ENCODE measurements around the gene ATP11C.
"Not testable (repeated sequence)": the region's sequence is repeated elsewhere in the genome, so short reads cannot be mapped to it uniquely, and the experiment has no call there.

Gene ATP11C

GRCh38 chrX:139932073-139932900, 566 bp downstream of the ATP11C start:
- H3K4me3 Mint-ChIP-seq, result peak overlapping the region; percentile 81

GRCh38 chrX:139931646-139932072, 1.2 kb downstream of the ATP11C start:
- peak; percentile 60 for DNase-seq
- H3K4me3 Mint-ChIP-seq, result peak overlapping the region; percentile 81
- H3K9me3 Mint-ChIP-seq, result no peaks in the 10 kb centered on the region
- H3K36me3 Mint-ChIP-seq (ENCODE audit: low read depth), result no peaks in the 10 kb centered on the region
- H3K27ac Mint-ChIP-seq, result peak overlapping the region; percentile 75
- peaks cover 20% of the 10 kb centered on the region for H3K27me3 Mint-ChIP-seq
- H3K4me1 Mint-ChIP-seq (ENCODE audit: low read depth), result peaks cover 25% of the 10 kb centered on the region

More at GRCh38 chrX:139932073-139932900, 566 bp downstream of the ATP11C start:
- peak overlapping the region; percentile 92 for H3K27ac Mint-ChIP-seq
- no peaks in the 10 kb centered on the region for H3K9me3 Mint-ChIP-seq
- H3K36me3 Mint-ChIP-seq (ENCODE audit: low read depth), result no peaks in the 10 kb centered on the region
- DNase-seq, result no peak
- H3K4me1 Mint-ChIP-seq (ENCODE audit: low read depth), result peaks cover 22% of the 10 kb centered on the region
- H3K27me3 Mint-ChIP-seq, result peaks cover 17% of the 10 kb centered on the region

DNA sequence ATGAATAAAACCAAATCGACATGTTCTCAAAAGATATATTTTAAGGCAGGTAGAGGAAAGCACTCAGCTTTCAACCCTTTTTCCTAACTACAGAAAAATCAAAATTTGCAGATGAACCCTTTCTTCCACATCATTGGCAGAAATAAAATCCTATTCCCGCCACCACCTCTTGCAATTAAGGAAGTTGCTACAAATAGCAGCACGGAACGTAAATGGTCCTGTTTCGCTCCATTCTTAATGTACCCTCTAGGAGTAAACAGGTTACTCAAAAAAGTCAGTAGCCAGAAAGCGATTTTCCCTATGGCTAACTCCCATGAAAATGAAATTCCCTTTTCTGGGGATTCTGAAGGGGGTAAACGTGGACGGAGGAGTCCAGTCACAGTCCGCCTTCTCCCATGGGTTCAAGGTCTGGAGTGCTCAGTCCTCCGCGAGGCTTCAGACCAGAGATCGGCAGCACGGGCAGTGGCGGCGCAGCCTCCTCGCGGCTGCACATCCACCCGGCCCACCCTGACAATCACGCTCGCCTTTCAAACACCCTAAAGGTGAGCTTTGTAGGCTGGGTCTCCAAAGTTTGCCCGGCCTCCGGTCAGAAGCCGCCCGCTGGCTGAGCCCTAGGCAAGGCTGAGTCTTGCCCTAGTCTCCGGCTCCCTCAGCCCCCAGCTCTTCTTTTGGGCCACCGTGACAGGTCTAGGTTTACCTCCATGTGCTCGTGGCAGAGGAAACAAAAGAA, 1.8 kb downstream of the ATP11C start:
- Mint-ChIP-seq H3K9me3 (no peaks in the 10 kb centered on the region), H3K4me3 (peak overlapping the region; percentile 81), H3K36me3 (ENCODE audit: low read depth) (no peaks in the 10 kb centered on the region), H3K4me1 (ENCODE audit: low read depth) (peaks cover 25% of the 10 kb centered on the region), H3K27ac (peak overlapping the region; percentile 75), H3K27me3 (peaks cover 20% of the 10 kb centered on the region)
- peak; percentile 50 for DNase-seq

DNA sequence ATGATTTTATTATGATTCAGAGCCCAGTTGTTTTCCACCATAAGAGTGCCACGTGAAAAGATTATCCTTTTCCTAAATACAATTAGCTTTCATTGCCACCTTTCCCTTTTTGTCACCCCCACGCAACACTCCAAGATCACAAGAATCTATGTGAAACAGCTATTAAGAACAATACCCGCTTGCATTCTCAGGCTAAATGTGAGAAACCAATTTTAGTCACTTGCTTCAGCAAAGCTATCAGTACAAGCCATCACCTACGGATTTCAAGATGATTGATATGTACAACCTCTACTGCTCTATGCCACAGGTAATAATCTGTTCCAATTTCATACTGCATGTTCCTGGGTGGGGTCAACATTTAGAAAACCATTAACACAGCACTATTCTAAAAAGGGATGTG, 2.5 kb downstream of the ATP11C start:
- DNase-seq, result no peak
- H3K27ac Mint-ChIP-seq, result no peak overlapping the region
- H3K4me3 Mint-ChIP-seq, result peak overlapping the region; percentile 81
- H3K36me3 Mint-ChIP-seq (ENCODE audit: low read depth), result no peaks in the 10 kb centered on the region
- no peaks in the 10 kb centered on the region for H3K9me3 Mint-ChIP-seq
- H3K4me1 Mint-ChIP-seq (ENCODE audit: low read depth), result peaks cover 30% of the 10 kb centered on the region
- H3K27me3 Mint-ChIP-seq, result peaks cover 26% of the 10 kb centered on the region

DNA sequence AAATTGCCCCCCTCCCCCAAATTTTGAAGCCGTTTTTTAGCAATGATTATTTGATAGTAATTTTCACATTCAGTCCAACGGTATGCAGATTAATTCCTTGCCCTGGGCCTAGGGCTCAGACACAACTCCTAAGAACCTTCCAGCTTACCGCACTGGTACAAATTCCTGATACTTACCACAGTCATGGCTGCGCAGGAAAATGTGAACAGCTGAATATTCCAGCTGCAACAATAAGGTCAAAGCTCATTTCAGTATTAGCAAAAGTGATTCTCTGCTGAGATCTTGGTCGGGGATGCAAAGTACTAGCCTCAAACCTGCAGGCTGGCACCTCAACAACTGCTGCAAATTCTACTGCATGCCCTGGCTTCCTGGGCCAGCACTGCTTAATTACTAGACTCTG, 3.0 kb downstream of the ATP11C start:
- DNase-seq, result no peak
- Mint-ChIP-seq H3K27ac (no peak overlapping the region), H3K4me3 (no peak overlapping the region), H3K4me1 (ENCODE audit: low read depth) (peaks cover 33% of the 10 kb centered on the region), H3K36me3 (ENCODE audit: low read depth) (no peaks in the 10 kb centered on the region), H3K9me3 (no peaks in the 10 kb centered on the region), H3K27me3 (peaks cover 28% of the 10 kb centered on the region)

DNA sequence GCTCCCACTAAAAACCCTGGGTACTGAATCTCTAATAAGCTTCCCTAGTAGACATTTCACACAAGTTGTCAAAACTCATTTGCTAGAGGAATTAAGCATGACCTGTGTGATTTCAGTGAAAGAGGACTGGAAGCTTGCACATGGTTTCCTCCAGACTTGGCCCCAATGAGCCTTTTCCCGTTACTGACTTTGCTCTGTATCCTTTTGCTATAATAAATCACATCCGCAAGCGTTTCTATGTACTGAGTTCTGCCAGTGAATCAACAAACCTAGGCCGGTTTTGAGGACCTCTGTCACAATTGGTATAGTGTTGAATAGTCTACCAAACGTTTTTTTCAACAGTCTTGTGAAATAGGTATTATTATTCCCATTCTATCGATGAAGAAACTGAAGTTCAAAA, 8.2 kb downstream of the ATP11C start:
- Mint-ChIP-seq H3K4me3 (no peak overlapping the region), H3K36me3 (ENCODE audit: low read depth) (peaks cover 2% of the 10 kb centered on the region), H3K4me1 (ENCODE audit: low read depth) (peaks cover 43% of the 10 kb centered on the region), H3K9me3 (no peaks in the 10 kb centered on the region), H3K27me3 (peaks cover 12% of the 10 kb centered on the region), H3K27ac (no peak overlapping the region)
- DNase-seq, result no peak

- peaks cover 2% of the 10 kb centered on the region for H3K36me3 Mint-ChIP-seq (ENCODE audit: low read depth)
- no peak for DNase-seq
- peaks cover 12% of the 10 kb centered on the region for H3K27me3 Mint-ChIP-seq
- no peak overlapping the region for H3K4me3 Mint-ChIP-seq
- H3K9me3 Mint-ChIP-seq, result no peaks in the 10 kb centered on the region
- peaks cover 38% of the 10 kb centered on the region for H3K4me1 Mint-ChIP-seq (ENCODE audit: low read depth)
- H3K27ac Mint-ChIP-seq, result no peak overlapping the region
These were observed 8.7 kb downstream of the ATP11C start for GRCh38 chrX:139924069-139924695.

- H3K36me3 Mint-ChIP-seq (ENCODE audit: low read depth); H3K9me3 Mint-ChIP-seq; DNase-seq; H3K27ac Mint-ChIP-seq; H3K27me3 Mint-ChIP-seq; H3K4me3 Mint-ChIP-seq: not testable (repeated sequence)
- peaks cover 37% of the 10 kb centered on the region for H3K4me1 Mint-ChIP-seq (ENCODE audit: low read depth)
These were observed 11.7 kb downstream of the ATP11C start for GRCh38 chrX:139921142-139921541.

- peaks cover 1% of the 10 kb centered on the region for H3K27me3 Mint-ChIP-seq
- peaks cover 2% of the 10 kb centered on the region for H3K36me3 Mint-ChIP-seq (ENCODE audit: low read depth)
- no peak for DNase-seq
- H3K27ac Mint-ChIP-seq, result no peak overlapping the region
- no peak overlapping the region for H3K4me3 Mint-ChIP-seq
- H3K9me3 Mint-ChIP-seq, result no peaks in the 10 kb centered on the region
- H3K4me1 Mint-ChIP-seq (ENCODE audit: low read depth), result peaks cover 30% of the 10 kb centered on the region
These were observed 12.5 kb downstream of the ATP11C start for GRCh38 chrX:139920316-139920715.

- H3K27me3 Mint-ChIP-seq, result peaks cover 11% of the 10 kb centered on the region
- no peak overlapping the region for H3K27ac Mint-ChIP-seq
- peaks cover 7% of the 10 kb centered on the region for H3K36me3 Mint-ChIP-seq (ENCODE audit: low read depth)
- peaks cover 20% of the 10 kb centered on the region for H3K4me1 Mint-ChIP-seq (ENCODE audit: low read depth)
- no peaks in the 10 kb centered on the region for H3K9me3 Mint-ChIP-seq
- no peak overlapping the region for H3K4me3 Mint-ChIP-seq
- no peak for DNase-seq
These were observed 18.4 kb downstream of the ATP11C start for GRCh38 chrX:139914421-139914820.

- Mint-ChIP-seq H3K27me3 (peaks cover 12% of the 10 kb centered on the region), H3K36me3 (ENCODE audit: low read depth) (peaks cover 5% of the 10 kb centered on the region), H3K4me1 (ENCODE audit: low read depth) (peaks cover 33% of the 10 kb centered on the region), H3K9me3 (no peaks in the 10 kb centered on the region), H3K4me3 (no peak overlapping the region), H3K27ac (peak overlapping the region; percentile 53)
- DNase-seq, result no peak
These were observed 23.1 kb downstream of the ATP11C start for GRCh38 chrX:139909712-139910111.

DNA sequence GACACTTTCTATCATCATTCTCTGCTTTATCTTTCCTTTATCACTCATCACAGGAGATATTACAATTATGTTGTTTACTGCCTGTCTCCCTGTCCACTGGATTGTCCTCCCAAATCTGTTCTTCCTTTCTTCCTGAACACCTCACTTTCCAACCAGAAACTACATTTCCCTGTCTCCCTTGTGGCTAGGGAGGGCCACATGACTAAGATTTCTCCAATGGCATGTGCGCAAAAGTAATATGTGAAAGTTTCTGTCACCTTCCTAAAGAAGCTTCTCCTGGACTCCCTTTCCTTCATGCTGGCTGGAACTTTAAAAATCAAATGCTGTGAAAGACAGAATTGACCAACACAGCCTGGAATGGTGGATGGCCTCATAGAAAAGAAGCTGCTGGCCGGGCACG, 25.8 kb downstream of the ATP11C start:
- no peak for DNase-seq
- H3K27ac Mint-ChIP-seq, result no peak overlapping the region
- no peaks in the 10 kb centered on the region for H3K9me3 Mint-ChIP-seq
- H3K4me3 Mint-ChIP-seq, result no peak overlapping the region
- peaks cover 12% of the 10 kb centered on the region for H3K27me3 Mint-ChIP-seq
- H3K36me3 Mint-ChIP-seq (ENCODE audit: low read depth), result no peaks in the 10 kb centered on the region
- peaks cover 33% of the 10 kb centered on the region for H3K4me1 Mint-ChIP-seq (ENCODE audit: low read depth)

DNA sequence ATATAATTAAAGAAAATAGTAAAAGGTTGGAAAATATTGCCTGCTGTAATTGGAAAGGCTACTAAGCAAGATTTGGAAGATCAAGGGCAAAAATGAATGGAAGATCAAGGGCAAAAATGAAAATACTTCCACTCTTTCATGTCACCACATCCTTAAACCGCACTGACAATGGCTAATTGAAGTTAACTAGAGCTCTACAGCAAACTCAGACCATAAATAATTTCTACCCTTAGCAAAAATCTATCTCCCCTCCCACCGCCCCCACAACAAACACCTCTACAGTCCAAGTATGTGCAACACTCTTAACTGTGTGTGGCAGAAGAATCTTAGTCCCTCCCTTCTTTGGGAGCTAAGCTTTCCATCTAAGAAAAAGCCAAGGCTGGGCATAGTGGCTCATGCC, 27.1 kb downstream of the ATP11C start:
- Mint-ChIP-seq H3K27ac (no peak overlapping the region), H3K27me3 (peaks cover 7% of the 10 kb centered on the region), H3K36me3 (ENCODE audit: low read depth) (no peaks in the 10 kb centered on the region), H3K4me3 (no peak overlapping the region), H3K9me3 (no peaks in the 10 kb centered on the region), H3K4me1 (ENCODE audit: low read depth) (peaks cover 29% of the 10 kb centered on the region)
- no peak for DNase-seq

DNA sequence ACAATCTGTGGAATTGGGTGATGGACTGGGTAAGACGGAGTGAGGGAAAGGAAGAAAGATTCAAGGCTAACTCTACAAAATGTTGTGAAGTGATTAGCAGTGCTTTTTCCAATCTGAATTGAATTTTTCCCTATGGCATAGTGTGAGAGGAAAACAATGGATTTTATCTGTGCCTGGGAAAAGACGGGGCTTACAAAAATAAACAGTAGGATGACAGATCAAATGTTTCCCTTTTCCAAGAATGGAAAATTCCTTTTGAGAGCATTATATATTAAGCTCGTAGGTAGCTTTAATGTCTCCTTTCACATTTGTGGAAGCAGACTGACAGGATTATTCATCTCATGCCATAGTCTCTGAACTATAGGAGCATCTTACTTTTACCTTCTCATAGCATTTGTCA, 27.8 kb downstream of the ATP11C start:
- Mint-ChIP-seq H3K4me3 (no peak overlapping the region), H3K4me1 (ENCODE audit: low read depth) (peaks cover 24% of the 10 kb centered on the region), H3K9me3 (no peaks in the 10 kb centered on the region), H3K36me3 (ENCODE audit: low read depth) (no peaks in the 10 kb centered on the region), H3K27me3 (peaks cover 7% of the 10 kb centered on the region), H3K27ac (no peak overlapping the region)
- DNase-seq, result no peak

GRCh38 chrX:139903210-139903609, 29.6 kb downstream of the ATP11C start:
- H3K9me3 Mint-ChIP-seq, result no peaks in the 10 kb centered on the region
- H3K4me1 Mint-ChIP-seq (ENCODE audit: low read depth), result peaks cover 14% of the 10 kb centered on the region
- no peak overlapping the region for H3K27ac Mint-ChIP-seq
- H3K4me3 Mint-ChIP-seq, result no peak overlapping the region
- H3K36me3 Mint-ChIP-seq (ENCODE audit: low read depth), result no peaks in the 10 kb centered on the region
- DNase-seq, result no peak
- H3K27me3 Mint-ChIP-seq, result no peaks in the 10 kb centered on the region

Data from activated T-cell treated with anti-CD3 and anti-CD28 coated beads, Interleukin-2, amount 50 U/mL, for 24 hours (primary cell).